A549 (cell line): ENCODE results near the gene KRT72. TPM values are rescaled to one million over a fixed set of nuclear protein-coding genes. Genes with fewer than 3 reads are reported as not detected.

ENCODE experiments used
- ATAC-seq, 2 experiments: fragments of 200-7000 bp in 1 of 2; fragments of >200 bp in 1 of 2; cut with Nextera tagmentation in 1 of 2; cut with Tn5 transposase in 1 of 2; 3 replicates each; pipeline versions ENCODE4 v1.8.0 to v1.9.1; 2018 to 2020; ENCODE audit warnings: mild to moderate bottlenecking in 1 of 2, moderate library complexity in 1 of 2
- CTCF ChIA-PET: fragments of 300-600 bp; sonication (Branson Sonifier 250); formaldehyde crosslinking; extraction: SDS; loops from one replicate; lab custom pipeline; 2021; ENCODE audit warnings: antibody characterized with exemption, inconsistent platforms; lab: Yijun Ruan, JAX
- POLR2A ChIA-PET: fragments of 350-600 bp; formaldehyde crosslinking; extraction: SDS; loops from one replicate; lab custom pipeline; 2021; ENCODE audit warnings: antibody characterized with exemption, inconsistent platforms; lab: Yijun Ruan, JAX
- DNase-seq, 2 experiments: peaks; one replicate each; pipeline versions ENCODE4 v3.0.0 to v3.0.0-alpha.2; 2011 to 2016; ENCODE audit warnings: low read depth in 1 of 2, low spot score in 1 of 2
- FAIRE-seq: peaks from 2 replicates; lab custom pipeline; 2011; peaks lifted over from hg19 to GRCh38; lab: Jason Lieb, UNC
- H3K27ac ChIP-seq, 2 experiments: fragments of >200 bp; sonication (Bioruptor Twin); formaldehyde crosslinking; 3 replicates each; pipeline ENCODE4 v1.5.1; 2016 to 2017
- H3K4me1 ChIP-seq: fragments of >200 bp; sonication (Bioruptor Twin); formaldehyde crosslinking; 3 replicates; pipeline ENCODE4 v1.6.1; 2016
- H3K4me2 ChIP-seq: fragments of >200 bp; sonication (Bioruptor Twin); formaldehyde crosslinking; 3 replicates; pipeline ENCODE4 v1.6.1; 2016
- H3K4me3 ChIP-seq: fragments of >200 bp; sonication (Bioruptor Twin); formaldehyde crosslinking; 3 replicates; pipeline ENCODE4 v1.5.1; 2016
- H3K9me3 ChIP-seq: fragments of >200 bp; sonication (Bioruptor Twin); formaldehyde crosslinking; 3 replicates; pipeline ENCODE4 v1.6.1; 2016
- CHD2 ChIP-seq: fragments of 150-350 bp; IDR thresholded peaks from 2 replicates; pipeline ENCODE4 v1.6.1; 2014; ENCODE audit warnings: low read length; ENCODE audit not compliant: partially characterized antibody
- E2F6 ChIP-seq: IDR thresholded peaks from 2 replicates; pipeline ENCODE4 v1.6.1; 2012; ENCODE audit warnings: low read depth, borderline replicate concordance
- EHF ChIP-seq: fragments of 250-450 bp; sonication (Bioruptor Pico); IDR thresholded peaks from 2 replicates; pipeline ENCODE4 v1.5.0; 2020; ENCODE audit warnings: mild to moderate bottlenecking
- EHMT2 ChIP-seq: fragments of 200-600 bp; sonication (generic); IDR thresholded peaks from 2 replicates; pipeline ENCODE4 v1.6.1; 2016; ENCODE audit warnings: antibody characterized with exemption, low read depth, mild to moderate bottlenecking, moderate library complexity
- ESRRA ChIP-seq: fragments of 150-350 bp; IDR thresholded peaks from 2 replicates; pipeline ENCODE4 v1.6.1; 2014; ENCODE audit warnings: mild to moderate bottlenecking, low read length, borderline replicate concordance
- FOSB ChIP-seq: fragments of 250-450 bp; sonication (Bioruptor Pico); IDR thresholded peaks from 2 replicates; pipeline ENCODE4 v1.5.0; 2020; ENCODE audit warnings: mild to moderate bottlenecking, moderate library complexity
- FOXS1 ChIP-seq: fragments of 250-450 bp; sonication (Bioruptor Pico); IDR thresholded peaks from 2 replicates; pipeline ENCODE4 v1.5.0; 2020; ENCODE audit warnings: mild to moderate bottlenecking, moderate library complexity
- GATA3 ChIP-seq: IDR thresholded peaks from 2 replicates; pipeline ENCODE4 v1.6.1; 2012; ENCODE audit warnings: borderline replicate concordance
- HOXB5 ChIP-seq: fragments of 250-450 bp; sonication (Bioruptor Pico); IDR thresholded peaks from 2 replicates; pipeline ENCODE4 v1.5.0; 2020; ENCODE audit warnings: mild to moderate bottlenecking, moderate library complexity
- JUN ChIP-seq, 2 experiments: fragments of >200 bp; sonication (Bioruptor Twin); formaldehyde crosslinking; IDR thresholded peaks; 2 replicates in 1 of 2; 3 replicates in 1 of 2; pipeline ENCODE4 v1.6.1; 2016 to 2017
- KDM1A ChIP-seq: fragments of 200-600 bp; sonication (generic); IDR thresholded peaks from 2 replicates; pipeline ENCODE4 v1.6.1; 2016; ENCODE audit warnings: low read depth, mild to moderate bottlenecking
- MAFK ChIP-seq: fragments of 450-650 bp; IDR thresholded peaks from 2 replicates; pipeline ENCODE4 v1.6.1; 2014; ENCODE audit not compliant: partially characterized antibody
- NFE2L2 ChIP-seq: fragments of 150-350 bp; conservative IDR thresholded peaks from 2 replicates; pipeline ENCODE4 v1.6.1; 2014; ENCODE audit warnings: low read length
- NR3C1 ChIP-seq: fragments of >200 bp; sonication (Bioruptor Twin); formaldehyde crosslinking; IDR thresholded peaks from 3 replicates; pipeline ENCODE4 v1.6.1; 2017
- POLR2AphosphoS2 ChIP-seq: conservative IDR thresholded peaks from 2 replicates; pipeline ENCODE4 v1.6.1; 2012; ENCODE audit warnings: low read length, improper control_type of control experiment, inconsistent platforms
- RNF2 ChIP-seq: fragments of 200-600 bp; sonication (generic); IDR thresholded peaks from 2 replicates; pipeline ENCODE4 v1.6.1; 2016; ENCODE audit warnings: low read depth, mild to moderate bottlenecking, antibody characterized with exemption, moderate library complexity, borderline replicate concordance
- SREBF2 ChIP-seq: fragments of 450-650 bp; IDR thresholded peaks from 2 replicates; pipeline ENCODE4 v1.6.1; 2014; ENCODE audit warnings: mild to moderate bottlenecking, moderate library complexity
- TP53 ChIP-seq: fragments of 250-450 bp; sonication (Bioruptor Pico); IDR thresholded peaks from 2 replicates; pipeline ENCODE4 v1.5.0; 2021; ENCODE audit warnings: mild to moderate bottlenecking, moderate library complexity
- ZNF302 ChIP-seq: fragments of 250-450 bp; sonication (Bioruptor Pico); IDR thresholded peaks from 2 replicates; pipeline ENCODE4 v1.9.0; 2021; ENCODE audit warnings: inconsistent platforms, mild to moderate bottlenecking, moderate library complexity
- ZSCAN20 ChIP-seq: fragments of 250-450 bp; sonication (Bioruptor Pico); IDR thresholded peaks from 2 replicates; pipeline ENCODE4 v1.8.0; 2022; ENCODE audit warnings: mild to moderate bottlenecking, moderate library complexity
- WGBS: methylation state at CpG from one replicate; pipeline ENCODE4 v1.1.6; 2017; ENCODE audit errors: missing lambda C conversion rate; 5-methylcytosine and 5-hydroxymethylcytosine counted together
- polyA plus RNA-seq, 4 experiments: library from polyadenylated mRNA; depleted of rRNA in 3 of 4; stranded (reverse); fragments of >200 nt; fragmentation: RNase III in 1 of 4; extraction: RNeasy Plus Mini Kit Qiagen cat#74134 plus additional on column Dnase treatment in 1 of 4; gene quantifications; 2 replicates in 3 of 4; 3 replicates in 1 of 4; pipeline ENCODE4 v1.2.3, GENCODE V29; 2011 to 2017

The KRT72 gene
- polyA plus RNA-seq, 2 of the 4 experiments (the other 2 are of a cell fraction) = not detected

- Histone ChIP-seq H3K27ac (peak overlapping the region in 1 of 2 experiments; percentile 82; a peak in 4 of 6 replicates), H3K4me1 (peaks cover 24% of the 10 kb centered on the region), H3K4me3 (no peak overlapping the region), H3K4me2 (peak overlapping the region; percentile 39; the same call in 2 of the 3 replicates), H3K9me3 (no peaks in the 10 kb centered on the region)
- CTCF ChIA-PET = interaction anchor here (0.8 to 13.8 kb wide), 18 partner anchors 9 to 442 kb away, joined by 3 to 492 read pairs (median 4); no protein-coding TSS in a partner anchor
- no peak for ATAC-seq
- no peak for FAIRE-seq
- 91% methylated on average over 6 of the region's 7 CpGs for WGBS
- no peak for DNase-seq
- POLR2A ChIA-PET = no interaction called here
- TF ChIP-seq SREBF2 = no peak
Measured at GRCh38 chr12:52581066-52581465, 20.2 kb downstream of the KRT72 start.

DNA sequence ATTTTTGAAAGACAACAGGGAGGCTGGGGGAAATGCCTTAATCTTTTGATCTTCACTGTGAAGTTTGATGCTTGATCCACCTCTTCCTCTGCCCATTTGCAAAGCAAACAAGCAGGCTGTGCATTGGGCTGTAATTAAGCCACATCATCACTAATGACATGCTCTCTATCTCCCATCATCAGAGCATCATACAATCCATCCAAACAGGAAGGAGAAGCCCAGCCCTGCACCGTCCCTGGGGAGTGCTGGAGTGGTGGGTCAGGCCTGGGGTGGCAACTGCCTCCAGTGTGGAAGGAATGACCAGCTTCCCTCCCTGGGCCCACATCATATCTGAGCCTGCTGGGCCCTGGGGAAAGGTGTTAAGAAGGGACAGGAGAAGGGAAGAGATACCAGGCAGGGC is 20.8 kb downstream of the KRT72 start:
- DNase-seq = no peak
- no peak for FAIRE-seq
- no peak for ATAC-seq
- peak overlapping the region in 1 of 2 experiments; percentile 82; a peak in 2 of 6 replicates for H3K27ac ChIP-seq
- H3K4me2 ChIP-seq = no peak overlapping the region; the same call in 2 of the 3 replicates
- ChIA-PET CTCF (interaction anchor here (0.8 to 13.8 kb wide), 7 partner anchors 8 to 437 kb away, joined by 3 to 492 read pairs (median 5); no protein-coding TSS in a partner anchor), POLR2A (interaction anchor here (0.6 kb wide), 1 partner anchor 161 kb away, joined by 3 read pairs; no protein-coding TSS in a partner anchor)
- peaks cover 24% of the 10 kb centered on the region for H3K4me1 ChIP-seq
- H3K9me3 ChIP-seq = no peaks in the 10 kb centered on the region
- no peak overlapping the region for H3K4me3 ChIP-seq
- WGBS = 73% methylated on average over 1 of the region's 1 CpG
- no peak for TF ChIP-seq EHF (CRISPR knock-in tag)
- peak; percentile 4 for TF ChIP-seq MAFK
- no peak for TF ChIP-seq ZNF302 (CRISPR knock-in tag)

DNA sequence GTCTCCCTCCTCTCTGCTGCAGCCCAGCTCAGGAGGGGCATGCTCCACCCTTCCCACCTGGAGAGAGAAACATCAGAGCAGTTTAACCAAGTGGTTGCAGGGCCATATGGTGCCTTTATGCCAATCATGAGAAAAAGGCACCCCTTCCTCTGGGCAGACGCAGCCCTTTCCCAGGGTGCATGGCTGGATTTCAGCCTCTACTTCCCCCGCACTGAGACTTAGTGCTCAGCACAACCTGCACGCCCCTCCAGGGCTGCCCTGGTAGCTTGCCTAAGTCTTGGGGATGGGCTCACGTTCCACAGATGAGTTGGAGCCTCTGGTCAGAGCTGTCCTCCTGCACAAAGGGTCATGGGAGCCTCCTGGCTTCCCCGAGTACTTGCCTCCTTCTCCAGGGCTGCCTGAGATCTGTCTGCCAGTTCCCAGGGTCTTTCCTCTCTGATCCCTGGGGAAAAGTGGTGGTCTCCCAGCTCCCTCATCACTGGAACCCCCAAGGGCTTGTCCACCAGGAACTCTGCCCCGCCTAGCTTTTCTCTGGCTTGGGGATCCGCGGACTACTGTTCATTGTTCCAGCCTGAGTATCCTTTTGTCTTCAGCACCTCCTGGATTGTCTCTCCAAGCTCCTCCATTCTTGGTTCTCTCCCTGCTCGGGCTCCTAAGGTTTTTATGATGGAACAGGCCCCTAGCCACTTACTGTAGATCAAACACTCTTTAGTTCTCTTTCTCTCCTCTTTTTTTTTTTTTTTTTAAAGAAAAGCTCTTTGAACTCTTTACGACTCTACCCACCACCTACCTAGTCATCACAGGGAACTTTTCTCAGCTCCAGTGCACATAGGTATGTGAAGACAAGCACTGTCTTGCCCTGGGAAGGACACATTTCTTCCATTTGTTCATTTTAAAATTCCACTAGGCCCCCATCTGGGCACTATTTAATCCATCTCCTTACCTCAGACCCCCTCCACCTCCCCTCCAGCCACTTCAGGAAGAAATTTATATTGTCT is 21.5 kb downstream of the KRT72 start:
- no peak for FAIRE-seq
- peaks cover 24% of the 10 kb centered on the region for H3K4me1 ChIP-seq

GRCh38 chr12:52578469-52578868 is 22.8 kb downstream of the KRT72 start:
- no peak overlapping the region for H3K4me3 ChIP-seq
- DNase-seq (no peak), FAIRE-seq (no peak), ATAC-seq (no peak)
- H3K4me1 ChIP-seq = peaks cover 24% of the 10 kb centered on the region
- 80% methylated on average over 3 of the region's 3 CpGs for WGBS
- no peak overlapping the region for H3K4me2 ChIP-seq
- CTCF ChIA-PET = interaction anchor here (0.6 to 13.8 kb wide), 11 partner anchors 9 to 1846 kb away, joined by 3 to 492 read pairs (median 4); no protein-coding TSS in a partner anchor
- H3K27ac ChIP-seq = no peak overlapping the region
- H3K9me3 ChIP-seq = no peaks in the 10 kb centered on the region
- TF ChIP-seq JUN (IDR thresholded peaks at IDR 0.05) = no peak
- no peak for TF ChIP-seq GATA3
- no peak for TF ChIP-seq NR3C1
- TF ChIP-seq E2F6 = no peak
- TF ChIP-seq FOXS1 (CRISPR knock-in tag) = no peak
- no peak for TF ChIP-seq NFE2L2
- TF ChIP-seq FOSB (CRISPR knock-in tag) = no peak
- no peak for TF ChIP-seq RNF2
- TF ChIP-seq KDM1A = no peak
- TF ChIP-seq HOXB5 = no peak
- no peak for TF ChIP-seq POLR2AphosphoS2
- POLR2A ChIA-PET = interaction anchor here (0.6 kb wide), 1 partner anchor 422 kb away, joined by 5 read pairs; no protein-coding TSS in a partner anchor

More for the DNA sequence above, 21.5 kb downstream of the KRT72 start:
- TF ChIP-seq SREBF2 (no peak), NFE2L2 (no peak), ESRRA (no peak), KDM1A (no peak), CHD2 (no peak), JUN (IDR thresholded peaks at IDR 0.05) (no peak), FOXS1 (CRISPR knock-in tag) (no peak), TP53 (CRISPR knock-in tag) (no peak), ZSCAN20 (CRISPR knock-in tag) (no peak), EHMT2 (no peak)
- Histone ChIP-seq H3K4me3 (no peak overlapping the region), H3K4me2 (no peak overlapping the region), H3K9me3 (no peaks in the 10 kb centered on the region), H3K27ac (peak overlapping the region in 1 of 2 experiments; percentile 82; a peak in 1 of 6 replicates)
- POLR2A ChIA-PET = interaction anchor here (0.6 kb wide), 1 partner anchor 160 kb away, joined by 3 read pairs; no protein-coding TSS in a partner anchor
- 86% methylated on average over 10 of the region's 10 CpGs for WGBS
- DNase-seq (no peak), ATAC-seq (no peak)
- CTCF ChIA-PET = interaction anchor here (0.9 to 13.8 kb wide), 10 partner anchors 10 to 436 kb away, joined by 3 to 492 read pairs (median 6); no protein-coding TSS in a partner anchor
